ENCODE data around the gene SH3D19. TPM values are rescaled to one million over a fixed set of nuclear protein-coding genes. Genes with fewer than 3 reads are reported as not detected.
"Not testable (repeated sequence)": the region's sequence is repeated elsewhere in the genome, so short reads cannot be mapped to it uniquely, and the experiment has no call there.

SH3D19 gene
- total RNA-seq, 2 experiments from 2014 or later = not detected

DNA sequence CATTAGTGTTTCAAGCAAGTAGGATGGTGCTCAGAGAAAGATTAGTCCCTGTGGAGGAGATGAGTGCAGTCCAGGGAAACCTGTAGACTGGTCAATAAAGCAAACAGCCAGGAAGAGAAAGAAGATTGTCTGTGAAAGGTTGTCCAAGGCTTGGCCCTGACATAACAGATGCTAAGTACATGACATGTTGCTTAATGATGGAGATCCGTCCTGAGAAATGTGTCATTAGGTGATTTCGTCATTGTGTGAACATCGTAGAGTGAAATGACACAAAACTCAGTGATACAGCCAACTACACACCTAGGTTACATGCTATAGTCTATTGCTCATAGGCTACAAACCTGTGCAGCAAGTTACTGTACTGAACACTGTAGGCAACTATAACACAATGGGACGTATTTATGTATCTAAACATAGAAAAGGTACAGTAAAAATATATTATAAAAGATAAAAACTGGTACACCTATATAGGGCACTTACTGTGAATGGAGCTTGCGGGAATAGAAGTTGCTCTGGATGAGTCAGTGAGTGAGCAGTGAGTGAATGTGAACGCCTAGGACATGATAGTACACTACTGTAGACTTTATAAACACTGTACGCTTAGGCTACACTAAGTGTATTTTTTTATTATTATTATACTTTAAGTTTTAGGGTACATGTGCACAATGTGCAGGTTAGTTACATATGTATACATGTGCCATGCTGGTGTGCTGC lies 57.4 kb downstream of the SH3D19 start:
- Mint-ChIP-seq H3K36me3 (no peaks in the 10 kb centered on the region), H3K27ac (no peak overlapping the region), H3K27me3 (peaks cover 4% of the 10 kb centered on the region), H3K4me3 (no peak overlapping the region), H3K4me1 (no peaks in the 10 kb centered on the region), H3K9me3 (no peaks in the 10 kb centered on the region)
- no peak for DNase-seq

GRCh38 chr4:151267104-151267503 lies 58.3 kb downstream of the SH3D19 start:
- no peaks in the 10 kb centered on the region for H3K36me3 Mint-ChIP-seq
- DNase-seq = no peak
- H3K27me3 Mint-ChIP-seq = peaks cover 4% of the 10 kb centered on the region
- H3K27ac Mint-ChIP-seq = no peak overlapping the region
- H3K9me3 Mint-ChIP-seq = no peaks in the 10 kb centered on the region
- no peaks in the 10 kb centered on the region for H3K4me1 Mint-ChIP-seq
- no peak overlapping the region for H3K4me3 Mint-ChIP-seq

- no peaks in the 10 kb centered on the region for H3K36me3 Mint-ChIP-seq
- no peaks in the 10 kb centered on the region for H3K9me3 Mint-ChIP-seq
- no peak overlapping the region for H3K4me3 Mint-ChIP-seq
- no peak overlapping the region for H3K27ac Mint-ChIP-seq
- H3K4me1 Mint-ChIP-seq = no peaks in the 10 kb centered on the region
- no peak for DNase-seq
- peaks cover 4% of the 10 kb centered on the region for H3K27me3 Mint-ChIP-seq
Observed at GRCh38 chr4:151266497-151266896, 58.9 kb downstream of the SH3D19 start.

DNA sequence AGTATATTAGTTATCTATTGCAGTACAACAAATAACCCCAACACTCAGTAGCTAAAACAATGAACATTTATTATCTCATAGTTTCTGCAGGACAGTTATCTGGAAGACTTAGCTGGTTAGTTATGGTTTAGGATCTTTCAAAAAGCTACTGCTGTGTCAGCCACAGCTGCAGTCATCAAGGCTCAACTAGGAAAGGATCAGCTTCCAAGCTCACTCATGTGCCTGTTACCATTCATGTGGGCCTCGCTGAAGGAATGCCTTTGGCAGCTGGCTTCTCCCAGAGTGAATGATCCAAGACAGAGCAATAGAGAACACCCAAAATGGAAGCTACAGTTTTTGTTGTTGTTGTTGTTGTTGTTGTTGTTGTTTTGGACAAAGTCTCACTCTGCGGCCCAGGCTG lies 62.0 kb downstream of the SH3D19 start:
- H3K27ac Mint-ChIP-seq = no peak overlapping the region
- H3K36me3 Mint-ChIP-seq = no peaks in the 10 kb centered on the region
- DNase-seq = no peak
- no peaks in the 10 kb centered on the region for H3K4me1 Mint-ChIP-seq
- H3K9me3 Mint-ChIP-seq = no peaks in the 10 kb centered on the region
- H3K27me3 Mint-ChIP-seq = peaks cover 8% of the 10 kb centered on the region
- H3K4me3 Mint-ChIP-seq = no peak overlapping the region

DNA sequence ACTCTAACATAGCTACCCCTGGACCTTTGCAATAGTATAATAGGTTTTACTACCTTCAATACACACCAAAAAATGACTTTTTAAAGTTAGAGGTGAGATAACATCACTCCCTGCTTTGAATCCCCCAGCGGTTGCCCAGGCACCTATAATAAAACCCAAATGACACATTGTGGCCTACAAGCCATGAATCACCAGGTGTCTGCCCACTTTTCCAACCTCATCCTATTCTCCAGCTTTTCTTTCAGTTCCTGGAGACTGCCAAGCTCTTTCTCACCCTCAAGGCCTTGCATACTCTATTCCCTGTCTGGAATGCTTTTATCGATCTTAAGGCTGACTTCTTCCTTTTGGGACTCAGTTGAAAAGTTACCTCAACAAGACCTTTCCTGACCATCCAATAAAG lies 64.9 kb downstream of the SH3D19 start:
- no peak overlapping the region for H3K27ac Mint-ChIP-seq
- H3K9me3 Mint-ChIP-seq = no peaks in the 10 kb centered on the region
- H3K4me3 Mint-ChIP-seq = no peak overlapping the region
- DNase-seq = no peak
- no peaks in the 10 kb centered on the region for H3K4me1 Mint-ChIP-seq
- no peaks in the 10 kb centered on the region for H3K36me3 Mint-ChIP-seq
- peaks cover 3% of the 10 kb centered on the region for H3K27me3 Mint-ChIP-seq

DNA sequence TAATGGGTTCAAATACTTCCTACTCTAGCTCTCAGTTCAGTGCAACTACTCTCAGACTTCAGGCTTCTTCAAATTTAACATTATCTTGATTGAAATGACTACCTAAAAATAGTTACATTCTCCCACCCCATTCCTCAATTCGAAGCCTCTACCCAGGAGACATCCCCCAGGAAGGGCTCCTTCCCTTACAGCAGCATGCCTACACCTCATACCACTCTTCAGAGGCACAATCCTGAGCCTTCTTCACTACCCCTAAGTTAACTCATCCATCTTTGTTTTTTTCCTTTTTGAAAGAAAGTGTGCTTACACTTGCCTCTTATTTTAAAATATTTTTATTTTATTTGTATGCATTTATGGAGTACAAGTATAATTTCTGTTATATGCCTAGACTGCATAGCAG lies 65.7 kb downstream of the SH3D19 start:
- H3K4me3 Mint-ChIP-seq = no peak overlapping the region
- H3K4me1 Mint-ChIP-seq = no peaks in the 10 kb centered on the region
- H3K36me3 Mint-ChIP-seq = no peaks in the 10 kb centered on the region
- no peak overlapping the region for H3K27ac Mint-ChIP-seq
- no peaks in the 10 kb centered on the region for H3K9me3 Mint-ChIP-seq
- no peak for DNase-seq
- H3K27me3 Mint-ChIP-seq = peaks cover 3% of the 10 kb centered on the region

DNA sequence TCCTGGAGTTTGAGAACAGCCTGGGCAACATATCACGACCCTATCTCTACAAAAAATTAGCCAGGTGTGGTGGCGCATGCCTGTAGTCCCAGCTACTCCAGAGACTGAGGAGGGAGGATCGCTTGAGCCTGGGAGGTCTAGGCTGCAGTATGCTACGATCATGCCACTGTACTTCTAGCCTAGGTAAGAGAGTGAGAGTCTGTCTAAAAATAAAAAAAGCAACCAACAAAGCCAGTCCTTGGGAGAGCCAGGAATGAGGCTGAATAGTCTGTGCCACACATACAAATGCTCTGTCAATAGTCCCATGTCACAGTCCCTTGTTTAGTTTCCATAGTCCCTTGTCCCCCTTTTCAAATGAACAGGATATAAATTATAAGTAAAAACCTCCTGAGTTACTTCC lies 67.7 kb downstream of the SH3D19 start:
- H3K27ac Mint-ChIP-seq = no peak overlapping the region
- peaks cover 3% of the 10 kb centered on the region for H3K27me3 Mint-ChIP-seq
- H3K4me1 Mint-ChIP-seq = no peaks in the 10 kb centered on the region
- DNase-seq = no peak
- H3K4me3 Mint-ChIP-seq = no peak overlapping the region
- H3K36me3 Mint-ChIP-seq = no peaks in the 10 kb centered on the region
- no peaks in the 10 kb centered on the region for H3K9me3 Mint-ChIP-seq

- Mint-ChIP-seq H3K27ac (no peak overlapping the region), H3K4me3 (no peak overlapping the region)
Observed at GRCh38 chr4:151256134-151256533, 69.3 kb downstream of the SH3D19 start.

GRCh38 chr4:151255680-151256079 lies 69.7 kb downstream of the SH3D19 start:
- H3K4me3 Mint-ChIP-seq, H3K27ac Mint-ChIP-seq, H3K9me3 Mint-ChIP-seq, H3K36me3 Mint-ChIP-seq, H3K27me3 Mint-ChIP-seq, H3K4me1 Mint-ChIP-seq, DNase-seq: not testable (repeated sequence)

More at GRCh38 chr4:151256134-151256533, 69.3 kb downstream of the SH3D19 start:
- Mint-ChIP-seq H3K36me3 (no peaks in the 10 kb centered on the region), H3K4me1 (no peaks in the 10 kb centered on the region), H3K27me3 (peaks cover 3% of the 10 kb centered on the region), H3K9me3 (no peaks in the 10 kb centered on the region)
- no peak for DNase-seq

DNA sequence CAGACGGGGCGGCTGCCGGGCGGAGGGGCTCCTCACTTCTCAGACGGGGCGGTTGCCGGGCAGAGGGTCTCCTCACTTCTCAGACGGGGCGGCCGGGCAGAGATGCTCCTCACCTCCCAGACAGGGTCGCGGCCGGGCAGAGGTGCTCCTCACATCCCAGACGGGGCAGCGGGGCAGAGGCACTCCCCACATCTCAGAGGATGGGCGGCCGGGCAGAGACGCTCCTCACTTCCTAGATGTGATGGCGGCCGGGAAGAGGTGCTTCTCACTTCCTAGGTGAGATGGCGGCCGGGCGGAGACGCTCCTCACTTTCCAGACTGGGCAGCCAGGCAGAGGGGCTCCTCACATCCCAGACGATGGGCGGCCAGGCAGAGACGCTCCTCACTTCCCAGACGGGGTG lies 70.2 kb downstream of the SH3D19 start:
- DNase-seq, H3K27ac Mint-ChIP-seq, H3K9me3 Mint-ChIP-seq, H3K27me3 Mint-ChIP-seq, H3K4me3 Mint-ChIP-seq, H3K4me1 Mint-ChIP-seq, H3K36me3 Mint-ChIP-seq: not testable (repeated sequence)

- no peak overlapping the region for H3K4me3 Mint-ChIP-seq
- no peaks in the 10 kb centered on the region for H3K4me1 Mint-ChIP-seq
- H3K36me3 Mint-ChIP-seq = no peaks in the 10 kb centered on the region
- no peak for DNase-seq
- peaks cover 4% of the 10 kb centered on the region for H3K27me3 Mint-ChIP-seq
- no peaks in the 10 kb centered on the region for H3K9me3 Mint-ChIP-seq
- H3K27ac Mint-ChIP-seq = no peak overlapping the region
Observed at GRCh38 chr4:151251603-151252304, 73.7 kb downstream of the SH3D19 start.

GRCh38 chr4:151250706-151251105 lies 74.7 kb downstream of the SH3D19 start:
- Mint-ChIP-seq H3K27me3 (peaks cover 4% of the 10 kb centered on the region), H3K27ac (no peak overlapping the region), H3K36me3 (no peaks in the 10 kb centered on the region), H3K4me3 (no peak overlapping the region), H3K4me1 (no peaks in the 10 kb centered on the region), H3K9me3 (no peaks in the 10 kb centered on the region)
- DNase-seq = no peak

DNA sequence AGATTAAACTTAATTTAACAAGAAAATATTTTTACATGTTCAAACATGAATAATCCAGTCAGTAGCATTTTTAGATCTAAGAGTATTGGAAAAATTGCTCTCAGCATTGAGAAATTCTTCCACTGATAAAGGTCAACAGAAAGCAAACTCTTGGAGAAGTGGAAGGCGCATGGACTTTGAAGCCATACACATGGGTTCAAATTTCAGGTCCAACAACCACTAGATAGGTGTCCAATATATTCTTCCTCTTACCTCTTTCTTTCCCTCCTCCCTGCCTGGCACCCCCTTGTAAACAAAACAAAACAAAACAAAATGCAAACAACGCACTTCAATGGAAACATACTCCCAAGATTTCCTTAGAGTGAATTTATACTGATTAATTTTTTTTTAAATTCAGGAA lies 76.9 kb downstream of the SH3D19 start:
- Mint-ChIP-seq H3K27ac (no peak overlapping the region), H3K27me3 (peaks cover 4% of the 10 kb centered on the region), H3K4me1 (no peaks in the 10 kb centered on the region), H3K9me3 (no peaks in the 10 kb centered on the region), H3K4me3 (no peak overlapping the region), H3K36me3 (no peaks in the 10 kb centered on the region)
- no peak for DNase-seq

DNA sequence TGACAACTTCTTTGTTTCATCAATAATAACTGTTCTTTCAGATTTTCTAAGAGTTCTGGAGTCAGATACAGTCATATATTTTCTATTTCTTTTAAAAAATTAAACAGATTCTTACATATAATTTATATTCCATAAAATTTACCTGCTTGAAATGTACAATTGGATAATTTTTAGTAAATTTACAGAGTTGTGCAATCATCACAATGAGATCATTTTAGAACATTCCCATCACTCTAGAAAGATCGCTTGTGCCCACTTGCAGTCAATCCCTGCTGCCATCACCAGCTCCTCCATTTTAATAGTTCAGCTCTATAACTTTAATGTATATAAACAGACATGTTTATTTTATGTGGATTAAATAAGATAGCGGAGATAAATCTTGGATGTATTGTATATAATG lies 78.0 kb downstream of the SH3D19 start:
- no peaks in the 10 kb centered on the region for H3K4me1 Mint-ChIP-seq
- H3K4me3 Mint-ChIP-seq = no peak overlapping the region
- H3K36me3 Mint-ChIP-seq = no peaks in the 10 kb centered on the region
- no peak for DNase-seq
- H3K27me3 Mint-ChIP-seq = peaks cover 4% of the 10 kb centered on the region
- no peaks in the 10 kb centered on the region for H3K9me3 Mint-ChIP-seq
- H3K27ac Mint-ChIP-seq = no peak overlapping the region

DNA sequence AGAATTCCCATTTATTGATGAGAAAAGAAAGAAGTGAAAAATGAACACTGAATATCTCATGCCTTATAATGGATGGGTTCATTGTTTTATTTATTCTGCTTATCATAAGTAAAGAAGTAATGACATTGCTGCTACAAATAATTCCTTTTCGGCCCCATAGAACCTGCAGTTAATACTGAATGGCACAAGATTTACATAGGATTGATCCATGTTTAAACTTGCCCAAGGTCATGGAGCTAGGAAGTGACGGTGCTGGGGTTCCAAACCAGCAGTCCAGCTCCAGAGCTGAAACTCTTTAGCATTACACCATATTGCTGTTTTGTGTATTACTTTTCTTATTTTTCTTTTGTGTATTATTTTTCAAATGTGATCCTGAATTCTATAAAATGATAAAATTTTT lies 78.7 kb downstream of the SH3D19 start:
- H3K27ac Mint-ChIP-seq = no peak overlapping the region
- H3K4me1 Mint-ChIP-seq = no peaks in the 10 kb centered on the region
- DNase-seq = no peak
- no peak overlapping the region for H3K4me3 Mint-ChIP-seq
- H3K9me3 Mint-ChIP-seq = no peaks in the 10 kb centered on the region
- H3K36me3 Mint-ChIP-seq = no peaks in the 10 kb centered on the region
- H3K27me3 Mint-ChIP-seq = peaks cover 4% of the 10 kb centered on the region

- no peaks in the 10 kb centered on the region for H3K4me1 Mint-ChIP-seq
- no peak for DNase-seq
- no peaks in the 10 kb centered on the region for H3K9me3 Mint-ChIP-seq
Observed at GRCh38 chr4:151242305-151242704, 83.1 kb downstream of the SH3D19 start.

More at GRCh38 chr4:151242305-151242704, 83.1 kb downstream of the SH3D19 start:
- Mint-ChIP-seq H3K27ac (no peak overlapping the region), H3K36me3 (no peaks in the 10 kb centered on the region), H3K27me3 (peaks cover 18% of the 10 kb centered on the region), H3K4me3 (no peak overlapping the region)

Data from activated naive CD8-positive, alpha-beta T cell treated with anti-CD3 and anti-CD28 coated beads for 36 hours (primary cell).